Measurements from ENCODE around the gene FPR1.
"Not testable (repeated sequence)": the region's sequence is repeated elsewhere in the genome, so short reads cannot be mapped to it uniquely, and the experiment has no call there.

Gene FPR1

GRCh38 chr19:51740356-51740755, 11.3 kb downstream of the FPR1 start:
- no peak for TF ChIP-seq CTCF (IDR thresholded peaks at IDR 0.05; ENCODE audit: low read depth, low read length)
- in situ Hi-C loops (cut with HindIII; ENCODE audit: low sequenced_read_pairs): no loop called here
- no peak for DNase-seq (ENCODE audit: low read depth, low spot score)
- no peak overlapping the region for H3K4me3 ChIP-seq (ENCODE audit: low read depth, low read length)

- no peak overlapping the region for H3K4me3 ChIP-seq (ENCODE audit: low read depth, low read length)
- no peak for TF ChIP-seq CTCF (IDR thresholded peaks at IDR 0.05; ENCODE audit: low read depth, low read length)
- in situ Hi-C loops (cut with HindIII; ENCODE audit: low sequenced_read_pairs): no loop called here
- DNase-seq (ENCODE audit: low read depth, low spot score): no peak
Measured at GRCh38 chr19:51739466-51740213, 12.0 kb downstream of the FPR1 start.

- in situ Hi-C loops (cut with HindIII; ENCODE audit: low sequenced_read_pairs); H3K4me3 ChIP-seq (ENCODE audit: low read depth, low read length); DNase-seq (ENCODE audit: low read depth, low spot score): not testable (repeated sequence)
Measured at GRCh38 chr19:51738523-51738922, 13.2 kb downstream of the FPR1 start.

GRCh38 chr19:51737924-51738323, 13.8 kb downstream of the FPR1 start:
- no peak overlapping the region for H3K4me3 ChIP-seq (ENCODE audit: low read depth, low read length)
- TF ChIP-seq CTCF (IDR thresholded peaks at IDR 0.05; ENCODE audit: low read depth, low read length): no peak
- DNase-seq (ENCODE audit: low read depth, low spot score): no peak
- in situ Hi-C loops (cut with HindIII; ENCODE audit: low sequenced_read_pairs): no loop called here

GRCh38 chr19:51737389-51737788, 14.3 kb downstream of the FPR1 start:
- no peak for DNase-seq (ENCODE audit: low read depth, low spot score)
- H3K4me3 ChIP-seq (ENCODE audit: low read depth, low read length): no peak overlapping the region
- in situ Hi-C loops (cut with HindIII; ENCODE audit: low sequenced_read_pairs): no loop called here
- TF ChIP-seq CTCF (IDR thresholded peaks at IDR 0.05; ENCODE audit: low read depth, low read length): no peak

GRCh38 chr19:51735759-51736449, 15.8 kb downstream of the FPR1 start:
- TF ChIP-seq CTCF (IDR thresholded peaks at IDR 0.05; ENCODE audit: low read depth, low read length): no peak

More at GRCh38 chr19:51735759-51736449, 15.8 kb downstream of the FPR1 start:
- in situ Hi-C loops (cut with HindIII; ENCODE audit: low sequenced_read_pairs): no loop called here
- peak; percentile 60 for DNase-seq (ENCODE audit: low read depth, low spot score)
- H3K4me3 ChIP-seq (ENCODE audit: low read depth, low read length): no peak overlapping the region

Data from astrocyte of the spinal cord (primary cell).